ENCODE data around the gene AGAP5. TPM values are rescaled to one million over a fixed set of nuclear protein-coding genes. Genes with fewer than 3 reads are reported as not detected.

The AGAP5 gene
- total and polyA plus RNA-seq, 2 of the 13 experiments (the other 11 are each of a cell fraction or from before 2014, with no cell fraction given): 5.3 to 7.9 TPM

- TF ChIP-seq ZNF281 (CRISPR knock-in tag; IDR thresholded peaks at IDR 0.05; ENCODE audit: borderline replicate concordance) (no peak), NFIC (IDR thresholded peaks at IDR 0.05; ENCODE audit: low read length) (no peak), RNF219 (CRISPR knock-in tag; IDR thresholded peaks at IDR 0.05) (no peak), U2AF2 (IDR thresholded peaks at IDR 0.05; ENCODE audit: low read depth, low read length) (no peak), ZNF510 (CRISPR knock-in tag; IDR thresholded peaks at IDR 0.05; ENCODE audit: low read depth) (no peak), KIAA2018 (CRISPR knock-in tag; IDR thresholded peaks at IDR 0.05; ENCODE audit: borderline replicate concordance) (0 out of 2 replicates have a peak, but pooled peaks have one; percentile 28), U2AF1 (optimal IDR thresholded peaks at IDR 0.05; ENCODE audit: low read depth, low read length) (no peak), JUN (CRISPR knock-in tag; IDR thresholded peaks at IDR 0.05) (no peak), GTF2F1 (IDR thresholded peaks at IDR 0.05; ENCODE audit: low read length) (no peak), REXO4 (CRISPR knock-in tag; IDR thresholded peaks at IDR 0.05; ENCODE audit: borderline replicate concordance) (no peak), ZNF766 (CRISPR knock-in tag; IDR thresholded peaks at IDR 0.05; ENCODE audit: borderline replicate concordance) (0 out of 2 replicates have a peak, but pooled peaks have one; percentile 14), ZNF431 (CRISPR knock-in tag; IDR thresholded peaks at IDR 0.05; ENCODE audit: borderline replicate concordance, low read depth) (no peak), ZBTB42 (CRISPR knock-in tag; IDR thresholded peaks at IDR 0.05) (0 out of 2 replicates have a peak, but pooled peaks have one; percentile 45), ZNF776 (CRISPR knock-in tag; IDR thresholded peaks at IDR 0.05) (no peak)
- TF ChIP-seq, protein P1, sequence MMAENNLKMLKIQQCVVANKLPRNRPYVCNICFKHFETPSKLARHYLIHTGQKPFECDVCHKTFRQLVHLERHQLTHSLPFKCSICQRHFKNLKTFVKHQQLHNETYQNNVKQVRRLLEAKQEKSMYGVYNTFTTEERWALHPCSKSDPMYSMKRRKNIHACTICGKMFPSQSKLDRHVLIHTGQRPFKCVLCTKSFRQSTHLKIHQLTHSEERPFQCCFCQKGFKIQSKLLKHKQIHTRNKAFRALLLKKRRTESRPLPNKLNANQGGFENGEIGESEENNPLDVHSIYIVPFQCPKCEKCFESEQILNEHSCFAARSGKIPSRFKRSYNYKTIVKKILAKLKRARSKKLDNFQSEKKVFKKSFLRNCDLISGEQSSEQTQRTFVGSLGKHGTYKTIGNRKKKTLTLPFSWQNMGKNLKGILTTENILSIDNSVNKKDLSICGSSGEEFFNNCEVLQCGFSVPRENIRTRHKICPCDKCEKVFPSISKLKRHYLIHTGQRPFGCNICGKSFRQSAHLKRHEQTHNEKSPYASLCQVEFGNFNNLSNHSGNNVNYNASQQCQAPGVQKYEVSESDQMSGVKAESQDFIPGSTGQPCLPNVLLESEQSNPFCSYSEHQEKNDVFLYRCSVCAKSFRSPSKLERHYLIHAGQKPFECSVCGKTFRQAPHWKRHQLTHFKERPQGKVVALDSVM (CRISPR knock-in tag; IDR thresholded peaks at IDR 0.05): 0 out of 2 replicates have a peak, but pooled peaks have one; percentile 12
Observed at GRCh38 chr10:73744664-73744975, 46.7 kb upstream of the AGAP5 start (continued).

Measured in HepG2 (cell line).